IMR-90 (cell line): ENCODE results near the gene FGFRL1.

Experiments used
- MXI1 ChIP-seq: IDR thresholded peaks from 2 replicates; pipeline ENCODE4 v1.6.1; 2012; ENCODE audit warnings: low read depth, mild to moderate bottlenecking, low read length, moderate library complexity, borderline replicate concordance
- POLR2A ChIP-seq: IDR thresholded peaks from 2 replicates; pipeline ENCODE4 v1.6.1; 2012; ENCODE audit warnings: mild to moderate bottlenecking, low read depth, low read length
- RAD21 ChIP-seq: IDR thresholded peaks from 2 replicates; pipeline ENCODE4 v1.6.1; 2012; ENCODE audit warnings: low read length, improper control_type of control experiment
- RFX5 ChIP-seq: IDR thresholded peaks from 2 replicates; pipeline ENCODE4 v1.8.0; 2012; ENCODE audit warnings: low read depth, mild to moderate bottlenecking, low read length, moderate library complexity
- SMC3 ChIP-seq: fragments of 150-350 bp; IDR thresholded peaks from 2 replicates; pipeline ENCODE4 v1.6.1; 2016; ENCODE audit warnings: low read depth, mild to moderate bottlenecking, antibody characterized with exemption, low read length, moderate library complexity
- TF ChIP-seq, protein P1 (sequence below): conservative IDR thresholded peaks from 2 replicates; pipeline ENCODE4 v1.5.1; 2012; ENCODE audit warnings: mild to moderate bottlenecking, low read depth, low read length, improper control_type of control experiment
- TF ChIP-seq, protein P2 (sequence below): fragments of 150-350 bp; IDR thresholded peaks from 2 replicates; pipeline ENCODE4 v1.6.1; 2017; ENCODE audit warnings: mild to moderate bottlenecking, antibody characterized with exemption, low read length, low read depth

GRCh38 chr4:1002631-1003251 lies 8.7 kb upstream of the FGFRL1 start:
- TF ChIP-seq MXI1 (no peak), RFX5 (no peak), SMC3 (no peak), RAD21 (no peak), POLR2A (no peak)
- TF ChIP-seq, protein P1, sequence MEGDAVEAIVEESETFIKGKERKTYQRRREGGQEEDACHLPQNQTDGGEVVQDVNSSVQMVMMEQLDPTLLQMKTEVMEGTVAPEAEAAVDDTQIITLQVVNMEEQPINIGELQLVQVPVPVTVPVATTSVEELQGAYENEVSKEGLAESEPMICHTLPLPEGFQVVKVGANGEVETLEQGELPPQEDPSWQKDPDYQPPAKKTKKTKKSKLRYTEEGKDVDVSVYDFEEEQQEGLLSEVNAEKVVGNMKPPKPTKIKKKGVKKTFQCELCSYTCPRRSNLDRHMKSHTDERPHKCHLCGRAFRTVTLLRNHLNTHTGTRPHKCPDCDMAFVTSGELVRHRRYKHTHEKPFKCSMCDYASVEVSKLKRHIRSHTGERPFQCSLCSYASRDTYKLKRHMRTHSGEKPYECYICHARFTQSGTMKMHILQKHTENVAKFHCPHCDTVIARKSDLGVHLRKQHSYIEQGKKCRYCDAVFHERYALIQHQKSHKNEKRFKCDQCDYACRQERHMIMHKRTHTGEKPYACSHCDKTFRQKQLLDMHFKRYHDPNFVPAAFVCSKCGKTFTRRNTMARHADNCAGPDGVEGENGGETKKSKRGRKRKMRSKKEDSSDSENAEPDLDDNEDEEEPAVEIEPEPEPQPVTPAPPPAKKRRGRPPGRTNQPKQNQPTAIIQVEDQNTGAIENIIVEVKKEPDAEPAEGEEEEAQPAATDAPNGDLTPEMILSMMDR: no peak
- TF ChIP-seq, protein P2, sequence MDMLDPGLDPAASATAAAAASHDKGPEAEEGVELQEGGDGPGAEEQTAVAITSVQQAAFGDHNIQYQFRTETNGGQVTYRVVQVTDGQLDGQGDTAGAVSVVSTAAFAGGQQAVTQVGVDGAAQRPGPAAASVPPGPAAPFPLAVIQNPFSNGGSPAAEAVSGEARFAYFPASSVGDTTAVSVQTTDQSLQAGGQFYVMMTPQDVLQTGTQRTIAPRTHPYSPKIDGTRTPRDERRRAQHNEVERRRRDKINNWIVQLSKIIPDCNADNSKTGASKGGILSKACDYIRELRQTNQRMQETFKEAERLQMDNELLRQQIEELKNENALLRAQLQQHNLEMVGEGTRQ: no peak
